ENCODE results near the gene SLC24A1.
"Not testable (repeated sequence)": the region's sequence is repeated elsewhere in the genome, so short reads cannot be mapped to it uniquely, and the experiment has no call there.

Gene SLC24A1

DNA sequence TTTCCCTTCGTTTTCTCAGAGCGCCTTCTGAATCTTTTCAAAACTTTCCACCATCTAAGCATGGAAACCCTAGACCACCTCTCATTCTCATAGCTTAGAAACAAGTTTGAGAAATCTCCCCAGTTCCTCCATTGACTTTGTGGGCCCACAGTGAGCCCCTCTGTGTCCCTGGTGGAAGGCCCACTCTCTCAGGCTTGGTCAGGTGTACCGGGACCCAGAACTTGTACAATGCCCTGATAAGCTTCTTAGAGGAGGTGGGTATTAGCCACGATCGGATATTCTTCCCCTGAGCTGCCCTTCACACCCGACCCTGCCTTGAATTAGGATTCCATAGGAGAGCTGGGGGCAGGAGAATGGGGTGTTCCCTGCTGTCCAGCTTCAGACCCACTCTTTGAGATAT is at the start of gene SLC24A1:
Gene SLC24A1, plus strand, starts transcription at position 301 of the 400 bp plus-strand sequence. CDS start 2,143 bp downstream, outside the sequence.
- in situ Hi-C loops (cut with HindIII; ENCODE audit: low sequenced_read_pairs) = no loop called here

DNA sequence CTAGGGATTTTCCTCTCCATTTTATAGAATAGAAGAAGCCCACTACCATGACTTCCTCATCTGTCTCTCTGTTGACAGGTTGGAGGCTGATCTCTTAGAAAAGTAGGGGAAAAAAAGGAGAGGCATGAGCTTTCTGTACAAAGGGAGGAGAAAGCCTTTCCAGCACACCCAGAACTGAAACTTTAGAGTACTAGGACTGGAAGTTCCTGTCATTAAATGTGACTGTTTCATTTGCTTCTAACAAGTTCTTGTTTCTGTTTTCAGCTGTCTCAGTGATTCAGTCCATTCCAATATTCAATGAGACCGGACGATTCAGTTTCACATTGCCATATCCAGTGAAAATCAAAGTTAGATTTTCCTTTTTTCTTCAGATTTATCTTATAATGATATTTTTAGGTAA is 49.8 kb upstream of the SLC24A1 start:
- in situ Hi-C loops (cut with HindIII; ENCODE audit: low sequenced_read_pairs) = no loop called here

DNA sequence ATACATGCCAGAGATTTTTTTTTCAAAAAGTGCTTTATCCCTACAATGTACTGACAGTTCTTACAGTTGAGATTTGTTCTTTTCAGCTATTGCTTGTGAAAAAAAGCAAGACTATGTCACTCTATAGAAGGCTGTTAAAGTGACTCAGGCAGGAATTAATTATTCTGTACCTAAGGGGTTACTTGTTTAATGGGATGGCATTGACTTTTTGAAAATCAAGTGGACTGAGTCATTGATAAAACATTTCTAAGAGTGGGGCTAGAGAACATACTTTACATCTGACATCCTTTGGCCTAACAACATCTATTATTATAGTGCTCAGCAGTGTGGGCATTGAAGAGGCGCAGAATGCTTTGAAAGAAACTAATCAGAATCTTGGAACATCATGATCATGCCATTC is 45.1 kb upstream of the SLC24A1 start:
- in situ Hi-C loops (cut with HindIII; ENCODE audit: low sequenced_read_pairs) = no loop called here

DNA sequence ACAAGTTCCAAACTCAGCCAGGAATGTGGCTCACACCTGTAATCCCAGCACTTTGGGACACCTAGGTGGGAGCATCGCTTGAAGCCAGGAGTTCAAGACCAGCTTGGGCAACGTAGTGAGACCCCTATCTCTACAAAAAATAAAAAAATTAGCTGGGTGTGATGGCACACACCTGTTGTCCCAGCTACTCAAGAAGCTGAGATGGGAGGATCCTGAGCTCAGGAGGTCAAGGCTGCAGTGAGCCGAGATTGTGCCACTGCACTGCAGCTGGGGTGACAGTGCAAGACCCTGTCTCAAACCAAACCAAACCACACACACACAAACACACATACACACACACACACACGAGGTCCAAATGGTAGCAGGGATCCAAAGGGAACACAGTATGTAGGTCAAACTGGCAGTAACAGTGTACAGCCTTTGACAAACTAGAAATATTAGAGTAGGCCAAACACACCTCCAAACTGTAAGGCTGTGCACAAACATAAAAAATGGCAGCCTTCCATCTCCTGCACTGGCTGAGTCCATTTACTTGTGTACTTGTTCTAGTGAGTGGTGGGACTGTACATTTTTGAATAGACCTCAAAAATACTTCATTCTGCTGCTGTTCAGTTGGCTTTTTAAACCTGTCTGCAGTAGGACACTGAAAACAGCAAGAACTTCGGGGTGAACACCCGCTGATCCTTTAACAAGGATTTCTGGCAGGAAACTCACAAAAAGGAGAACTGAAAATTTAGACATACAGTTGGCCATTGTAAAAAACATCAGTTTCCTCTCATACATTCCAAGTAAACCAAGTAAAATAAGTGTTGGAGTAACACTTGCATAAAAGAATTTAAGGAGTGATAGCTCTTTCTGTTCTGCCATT is 44.4 kb upstream of the SLC24A1 start:
- in situ Hi-C loops (cut with HindIII; ENCODE audit: low sequenced_read_pairs) = no loop called here

DNA sequence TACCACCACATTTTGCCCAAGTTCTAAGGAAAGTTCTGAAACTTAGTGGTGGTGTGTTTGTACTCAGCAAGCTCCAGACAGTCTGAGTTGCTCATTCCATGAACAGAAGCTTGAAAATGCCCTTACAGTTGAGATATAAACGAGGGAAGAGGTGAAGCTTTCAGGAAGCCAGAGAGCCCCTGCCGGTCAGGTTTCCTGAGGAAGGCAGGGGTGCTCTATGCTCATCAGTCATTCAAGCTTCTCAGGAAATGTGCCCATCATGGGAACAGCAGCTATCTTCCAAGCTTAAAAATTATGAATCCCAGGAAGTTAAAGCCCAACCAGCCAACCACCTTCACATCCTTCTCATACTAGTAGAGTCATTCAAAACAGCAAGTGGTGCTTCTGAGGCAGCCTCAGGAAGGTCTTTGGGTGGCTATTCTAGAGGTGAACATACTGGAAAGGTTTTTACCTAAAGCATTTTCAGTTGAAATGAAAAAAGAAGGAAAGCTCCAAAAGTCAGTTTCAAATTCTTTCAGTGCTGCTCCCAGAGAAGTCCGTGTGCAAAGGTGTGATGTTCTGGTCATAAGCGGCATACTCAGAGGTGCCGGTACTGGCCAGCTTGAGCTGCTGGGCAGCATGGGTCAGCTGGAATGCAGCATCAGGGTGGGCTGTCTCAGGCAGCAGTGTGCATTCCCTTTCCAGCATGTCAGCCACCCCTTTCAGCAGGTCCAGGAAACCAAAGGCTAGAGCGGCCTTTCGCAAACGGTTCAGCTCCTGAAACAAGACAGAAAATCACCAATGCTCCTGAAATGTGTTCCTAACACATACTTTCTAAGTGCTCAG is 42.6 kb upstream of the SLC24A1 start:
- in situ Hi-C loops (cut with HindIII; ENCODE audit: low sequenced_read_pairs) = no loop called here

DNA sequence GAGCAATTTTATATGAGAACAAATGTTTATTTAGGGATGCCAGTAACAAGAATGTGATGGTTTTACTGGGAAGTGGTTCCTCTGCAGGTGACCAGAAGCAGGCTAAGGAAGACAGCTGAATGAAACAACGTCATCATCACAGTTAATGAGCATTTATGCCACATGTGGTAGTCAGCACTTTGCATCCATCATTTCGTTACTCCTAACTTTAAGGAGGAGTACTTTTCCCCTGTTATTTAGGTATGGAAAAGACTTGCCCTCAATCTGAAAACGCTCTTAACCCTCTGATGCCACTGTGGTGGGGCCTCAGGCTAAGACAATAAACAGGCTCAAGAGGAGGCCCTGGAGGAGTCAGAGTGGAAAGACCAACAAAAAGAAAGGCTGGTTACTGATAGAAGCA is 42.0 kb upstream of the SLC24A1 start:
- in situ Hi-C loops (cut with HindIII; ENCODE audit: low sequenced_read_pairs) = no loop called here

DNA sequence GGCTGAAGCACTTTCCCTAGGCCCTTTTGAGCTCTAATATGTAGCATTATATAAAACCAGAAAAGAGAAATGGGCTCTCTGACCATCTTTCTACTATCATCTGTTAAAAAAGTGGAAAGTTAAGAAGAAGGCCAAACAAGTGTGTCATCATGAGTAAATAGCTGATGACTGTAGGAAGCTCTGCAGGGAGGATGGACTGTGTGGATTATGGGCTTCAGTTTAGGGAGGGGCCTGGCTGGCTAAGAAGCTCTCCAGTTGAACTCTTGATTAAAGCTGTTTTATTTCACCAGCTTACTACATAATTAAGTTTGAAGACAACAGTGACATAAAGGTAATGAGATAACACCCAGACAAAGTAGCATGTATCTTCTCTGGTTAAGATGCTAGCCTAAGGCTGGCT is 41.5 kb upstream of the SLC24A1 start:
- in situ Hi-C loops (cut with HindIII; ENCODE audit: low sequenced_read_pairs) = no loop called here

DNA sequence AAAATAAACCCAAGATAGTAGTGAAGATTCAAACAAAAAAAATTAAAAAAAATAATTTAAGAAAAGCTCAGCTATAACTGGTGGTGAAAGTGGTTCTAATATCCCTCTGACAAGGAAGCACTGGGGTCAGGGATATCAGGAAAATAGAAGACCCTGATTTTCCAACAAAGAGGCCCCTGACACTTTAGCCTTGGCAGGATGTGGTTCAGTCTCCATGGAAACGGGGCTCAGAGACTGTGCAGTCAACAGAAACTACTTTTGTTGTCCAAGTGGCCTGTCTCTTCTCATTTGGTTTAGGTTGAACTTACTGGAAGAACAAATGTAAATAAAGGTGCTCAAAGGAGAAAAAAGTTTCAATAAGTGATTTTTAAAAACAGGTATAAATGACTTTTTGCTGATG is 38.0 kb upstream of the SLC24A1 start:
- in situ Hi-C loops (cut with HindIII; ENCODE audit: low sequenced_read_pairs) = no loop called here

DNA sequence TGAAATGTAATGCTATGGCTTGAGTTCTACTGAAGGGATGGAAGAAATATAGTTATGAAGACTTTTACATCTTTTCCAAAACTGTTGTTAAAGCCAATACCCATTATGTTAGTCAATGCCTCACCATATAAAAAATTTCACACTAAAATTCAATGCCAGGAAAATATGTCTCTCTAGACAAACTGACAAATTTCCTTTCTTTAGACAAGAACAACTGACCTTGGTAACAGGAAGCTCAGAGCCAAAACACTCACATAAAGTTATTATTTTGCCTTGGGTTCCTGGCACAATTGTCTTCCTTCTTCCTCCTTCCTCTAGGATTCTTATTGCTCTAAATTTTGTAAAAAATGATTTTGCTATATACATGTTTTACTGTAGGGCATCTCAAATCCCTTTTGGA is 37.5 kb upstream of the SLC24A1 start:
- in situ Hi-C loops (cut with HindIII; ENCODE audit: low sequenced_read_pairs) = no loop called here

DNA sequence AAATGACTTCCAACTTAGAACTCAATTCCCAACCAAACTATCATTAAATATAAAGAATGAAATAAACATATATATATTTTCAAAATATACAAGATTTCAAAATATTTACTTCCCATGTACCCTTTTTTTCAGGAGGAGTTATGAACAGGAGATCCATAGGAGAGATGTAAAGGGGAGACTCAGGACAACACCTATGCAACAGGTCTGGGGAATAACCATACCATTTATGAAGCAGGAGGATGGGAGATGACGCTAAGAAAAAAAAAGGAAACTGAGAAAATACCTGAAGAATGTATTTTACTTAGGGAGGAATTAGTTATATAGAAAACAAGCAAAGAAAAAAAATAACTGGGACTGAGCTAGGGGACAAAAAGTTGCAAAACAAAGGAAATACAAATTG is 34.6 kb upstream of the SLC24A1 start:
- in situ Hi-C loops (cut with HindIII; ENCODE audit: low sequenced_read_pairs) = no loop called here

DNA sequence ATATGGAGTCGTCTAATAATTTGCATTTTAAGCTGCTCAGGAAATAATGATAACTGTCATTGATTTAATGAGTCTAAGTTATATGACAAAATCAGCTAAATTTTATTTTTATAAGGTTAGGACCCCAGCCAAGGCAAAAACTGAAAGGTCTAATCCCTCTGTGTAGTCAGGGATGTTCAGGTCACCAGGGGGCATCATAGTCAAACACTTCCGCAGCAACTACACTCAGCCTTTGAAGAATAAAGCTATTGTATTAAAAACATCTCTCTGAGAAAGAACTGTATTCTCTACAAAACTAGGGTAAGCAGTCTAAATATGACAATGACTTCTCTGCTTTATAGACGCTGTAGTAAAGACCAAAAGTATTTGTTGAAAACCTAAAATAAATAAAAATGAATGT is 25.8 kb upstream of the SLC24A1 start:
- in situ Hi-C loops (cut with HindIII; ENCODE audit: low sequenced_read_pairs) = no loop called here

DNA sequence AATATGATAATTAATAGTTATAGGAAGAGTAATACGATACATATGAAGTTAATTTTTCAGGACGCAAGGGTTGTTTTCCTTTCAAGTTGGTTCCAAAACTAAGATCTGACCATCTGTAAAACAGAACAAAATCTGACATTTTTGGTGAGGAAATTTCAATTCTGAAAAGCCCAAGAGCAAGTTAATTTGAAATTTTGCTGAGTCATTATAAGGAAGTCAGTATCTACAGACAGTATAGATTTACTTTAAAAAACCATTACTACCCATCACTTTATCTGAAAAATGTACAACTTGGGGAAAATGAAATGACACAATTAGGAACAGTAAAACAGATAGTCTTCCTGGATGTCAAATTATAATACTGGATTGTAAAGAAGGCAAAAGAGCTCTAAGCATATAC is 23.3 kb upstream of the SLC24A1 start:
- in situ Hi-C loops (cut with HindIII; ENCODE audit: low sequenced_read_pairs) = no loop called here

DNA sequence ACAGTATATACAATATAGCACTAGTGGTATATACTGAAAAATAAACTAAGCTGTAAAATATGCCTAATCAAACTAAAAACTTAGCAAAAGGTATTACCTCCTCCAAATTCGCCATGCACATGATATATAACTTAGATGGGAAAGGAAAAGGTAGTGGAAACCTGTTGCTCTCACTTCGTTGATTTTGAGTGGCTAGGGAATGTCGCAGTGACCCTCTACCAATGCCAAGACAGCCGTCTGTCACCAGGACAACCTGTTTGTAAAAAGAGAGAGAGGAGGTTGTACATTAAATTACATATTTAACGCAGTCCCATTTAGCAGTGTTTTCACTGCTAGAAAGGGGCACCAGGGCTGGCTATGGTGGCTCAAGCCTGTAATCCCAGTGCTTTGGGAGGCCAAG is 22.1 kb upstream of the SLC24A1 start:
- in situ Hi-C loops (cut with HindIII; ENCODE audit: low sequenced_read_pairs) = no loop called here

DNA sequence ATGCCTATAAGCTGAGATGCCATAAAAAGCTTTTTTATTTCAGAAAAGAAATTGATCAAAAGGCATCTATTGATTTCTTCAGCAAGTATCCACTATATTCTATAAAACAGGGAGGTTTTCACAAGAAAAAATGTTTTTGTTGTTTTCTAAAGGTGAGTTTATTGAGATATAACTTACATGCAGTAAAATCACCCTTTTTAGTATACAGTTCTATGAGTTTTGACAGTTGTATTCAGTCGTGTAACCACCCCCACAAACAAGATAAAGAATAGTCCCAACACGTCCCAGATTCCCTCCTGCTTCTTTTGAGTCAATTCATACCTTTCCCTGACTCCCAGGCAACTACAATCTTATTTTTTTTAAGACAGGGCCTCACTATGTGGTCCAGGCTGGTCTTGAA is 18.6 kb upstream of the SLC24A1 start:
- in situ Hi-C loops (cut with HindIII; ENCODE audit: low sequenced_read_pairs) = no loop called here

DNA sequence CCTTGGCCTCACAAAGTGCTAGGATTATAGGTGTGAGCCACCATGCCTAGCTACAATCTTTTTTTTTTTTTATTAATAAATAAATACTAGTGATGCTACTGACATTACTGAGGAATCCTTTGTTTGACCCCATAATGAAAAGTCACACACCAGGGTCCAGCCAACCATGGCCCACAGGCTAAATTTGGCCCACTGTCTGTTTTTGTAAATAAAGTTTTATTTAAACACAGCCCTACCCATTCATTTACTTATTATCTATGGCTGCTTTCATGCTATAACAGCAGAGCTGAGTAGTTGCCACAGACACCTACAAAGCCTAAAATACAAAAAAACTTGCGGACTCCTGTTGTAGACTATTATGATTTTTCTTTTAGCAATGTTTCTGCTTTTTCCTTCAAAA is 18.2 kb upstream of the SLC24A1 start:
- in situ Hi-C loops (cut with HindIII; ENCODE audit: low sequenced_read_pairs) = no loop called here

DNA sequence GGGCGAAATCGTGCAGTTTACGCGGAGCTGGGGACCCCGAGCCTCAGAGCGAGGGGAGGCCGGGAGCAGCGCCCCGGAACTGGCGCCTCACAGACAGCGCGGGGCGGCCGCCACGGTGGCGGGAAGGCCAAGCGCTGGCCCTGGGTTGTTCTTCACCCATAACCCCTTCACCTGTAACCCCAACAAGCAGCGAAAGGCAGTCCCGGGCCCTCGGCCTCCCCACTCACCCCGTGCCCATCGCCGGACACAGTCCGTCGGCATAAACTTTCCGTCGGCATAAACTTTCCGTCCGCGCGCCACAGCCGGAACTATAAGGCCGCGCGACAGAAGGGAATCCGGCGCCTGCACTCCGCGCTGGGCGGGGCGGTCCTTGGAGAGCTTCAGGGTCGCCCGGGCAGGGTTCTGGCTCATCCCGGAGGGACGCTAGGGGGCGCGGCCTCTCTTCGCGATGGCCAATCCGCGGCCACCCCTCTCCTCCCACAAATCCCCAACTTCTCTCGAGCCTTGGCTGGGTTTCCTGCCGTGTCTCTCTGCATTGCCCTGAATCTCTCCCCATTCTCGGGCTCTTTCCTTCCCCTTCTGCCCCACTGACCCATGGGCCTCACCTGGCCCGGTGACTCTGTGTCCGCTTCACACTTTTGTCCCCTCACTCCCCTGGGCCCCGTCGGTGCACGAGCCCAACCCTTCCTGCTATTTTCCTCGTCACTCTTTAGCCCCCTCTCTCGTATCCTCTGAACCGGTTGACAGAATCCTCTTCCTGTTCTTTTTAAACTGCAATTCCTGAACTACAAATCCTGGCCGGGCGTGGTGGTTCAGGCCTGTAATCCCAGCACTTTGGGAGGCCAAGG is 10.6 kb upstream of the SLC24A1 start, which contains the start of gene INTS14:
Gene INTS14, minus strand, starts transcription at position 261 of the 848 bp plus-strand sequence. CDS start 3,751 bp downstream, outside the sequence.
- in situ Hi-C loops (cut with HindIII; ENCODE audit: low sequenced_read_pairs) = no loop called here

DNA sequence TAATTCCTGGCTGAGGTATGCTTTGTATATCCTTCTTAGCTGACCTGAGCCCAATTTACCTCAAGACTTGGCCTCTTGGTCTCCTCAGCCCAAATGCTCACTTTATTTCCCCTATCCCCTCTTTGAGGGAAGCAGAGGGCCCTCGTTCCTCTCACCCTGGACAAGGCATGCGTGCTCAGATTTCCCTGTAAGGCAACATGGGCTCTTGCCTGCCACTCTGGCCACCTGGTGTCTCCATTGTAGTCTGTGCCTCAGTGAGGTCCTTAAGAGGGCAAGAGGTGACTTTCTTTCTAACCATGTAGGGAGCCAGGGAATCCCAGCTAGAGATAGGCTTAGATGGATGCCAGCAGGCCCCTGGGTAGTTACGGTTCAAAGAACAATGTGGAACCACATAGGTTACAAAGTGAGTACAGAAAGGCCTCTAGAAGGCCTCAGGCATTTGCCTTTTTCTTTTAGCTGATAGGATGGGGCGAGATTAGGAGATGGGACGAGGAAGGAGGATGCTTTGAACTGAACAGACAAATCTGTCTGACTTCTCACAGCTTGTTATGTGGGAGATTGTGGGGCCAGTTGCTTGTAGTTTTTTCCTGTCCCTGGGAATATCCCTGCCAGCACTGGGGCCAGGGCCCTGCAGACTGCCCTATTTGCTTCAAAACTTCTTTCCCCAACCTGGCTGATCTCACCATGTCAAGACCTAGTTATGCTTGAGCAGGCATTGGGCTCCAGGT is 9.7 kb upstream of the SLC24A1 start:
- in situ Hi-C loops (cut with HindIII; ENCODE audit: low sequenced_read_pairs) = no loop called here

DNA sequence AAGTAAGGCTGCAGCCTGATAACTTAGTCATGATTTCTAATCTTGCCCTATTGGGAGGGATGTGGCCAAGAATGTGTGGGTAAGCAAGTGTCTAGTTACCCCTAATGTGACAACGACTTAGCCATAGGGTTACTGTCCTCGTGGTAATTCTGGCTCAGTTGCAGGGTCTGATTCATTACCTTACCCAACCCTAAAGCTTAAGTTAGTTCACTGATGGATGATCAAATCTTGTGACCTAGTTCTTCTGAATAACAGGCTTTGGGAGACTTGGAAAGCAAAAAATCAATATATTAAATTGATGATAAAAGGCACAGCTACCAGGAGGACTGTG is 9.2 kb upstream of the SLC24A1 start:
- in situ Hi-C loops (cut with HindIII; ENCODE audit: low sequenced_read_pairs) = no loop called here

DNA sequence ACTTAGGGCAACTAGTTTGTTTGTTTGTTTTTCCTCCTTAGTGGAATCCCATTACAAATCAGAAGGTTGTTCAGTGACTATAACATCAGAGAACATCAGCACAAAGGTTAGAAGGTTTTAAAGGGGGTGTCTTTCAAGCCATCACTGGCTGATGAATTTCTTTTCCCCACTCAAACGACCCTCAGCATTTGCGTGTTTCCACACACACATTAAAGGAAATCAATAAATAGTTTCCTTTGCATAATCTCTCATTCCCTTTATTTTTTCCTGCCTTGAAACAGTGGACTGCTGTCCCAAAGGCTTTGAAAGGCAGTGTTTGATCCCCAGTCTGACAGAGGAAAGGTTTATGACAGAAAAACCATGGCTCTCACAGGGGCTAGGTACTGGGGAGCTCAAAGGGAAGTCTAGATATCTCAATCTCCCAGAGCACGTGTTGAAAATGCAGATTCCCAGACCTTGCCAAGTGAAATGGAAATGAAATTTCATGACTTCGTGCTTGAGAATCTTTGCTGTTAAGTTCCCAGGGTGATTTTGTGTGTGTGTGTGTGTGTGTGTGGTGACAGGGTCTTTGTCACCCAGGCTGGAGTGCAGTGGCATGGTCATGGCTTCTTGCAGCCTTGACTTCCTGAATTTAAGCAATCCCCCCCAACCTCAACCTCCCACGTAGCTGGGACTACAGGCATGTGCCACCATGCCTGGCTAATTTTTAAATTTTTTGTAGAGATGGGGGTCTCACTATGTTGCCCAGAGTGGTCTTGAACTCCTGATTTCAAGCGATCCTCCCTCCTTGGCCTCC is 8.6 kb upstream of the SLC24A1 start:
- in situ Hi-C loops (cut with HindIII; ENCODE audit: low sequenced_read_pairs) = no loop called here

DNA sequence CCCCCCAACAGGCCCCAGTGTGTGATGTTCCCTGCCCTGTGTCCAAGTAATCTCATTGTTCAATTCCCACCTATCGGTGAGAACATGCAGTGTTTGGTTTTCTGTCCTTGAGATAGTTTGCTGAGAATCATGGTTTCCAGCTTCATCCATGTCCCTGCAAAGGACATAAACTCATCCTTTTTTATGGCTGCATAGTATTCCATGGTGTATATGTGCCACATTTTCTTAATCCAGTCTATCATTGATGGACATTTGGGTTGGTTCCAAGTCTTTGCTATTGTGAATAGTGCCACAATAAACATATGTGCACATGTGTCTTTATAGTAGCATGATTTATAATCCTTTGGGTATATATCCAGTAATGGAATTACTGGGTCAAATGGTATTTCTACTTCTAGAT is 5.9 kb upstream of the SLC24A1 start:
- in situ Hi-C loops (cut with HindIII; ENCODE audit: low sequenced_read_pairs) = not testable (repeated sequence)
